Mesothelial cell of epicardium (in vitro differentiated cells): ENCODE results near the gene TPK1. TPM values are rescaled to one million over a fixed set of nuclear protein-coding genes. Genes with fewer than 3 reads are reported as not detected.

Experiments used
- DNase-seq, 2 experiments: peaks; one replicate each; pipeline ENCODE4 v3.0.0; 2021; ENCODE audit warnings: low spot score in 2 of 2; ENCODE audit not compliant: unreplicated experiment in 2 of 2
- H3K27ac Mint-ChIP-seq: 2 replicates; pipeline ENCODE4 v1.8.0; 2021; ENCODE audit warnings: mixed read lengths
- H3K27me3 Mint-ChIP-seq: 2 replicates; pipeline ENCODE4 v1.8.0; 2021; ENCODE audit warnings: low read depth, mixed read lengths
- H3K36me3 Mint-ChIP-seq: 2 replicates; pipeline ENCODE4 v1.8.0; 2021; ENCODE audit warnings: mixed read lengths
- H3K4me1 Mint-ChIP-seq: 2 replicates; pipeline ENCODE4 v1.8.0; 2021; ENCODE audit warnings: mixed read lengths
- H3K4me3 Mint-ChIP-seq: 2 replicates; pipeline ENCODE4 v1.8.0; 2021; ENCODE audit warnings: mild to moderate bottlenecking, moderate library complexity, mixed read lengths
- H3K9me3 Mint-ChIP-seq: 2 replicates; pipeline ENCODE4 v1.8.0; 2021; ENCODE audit warnings: mixed read lengths
- total RNA-seq: library from RNA; stranded (reverse); gene quantifications from 3 replicates; pipeline ENCODE4 v1.2.1, GENCODE V29; 2021
- TF ChIP-seq, protein P1 (sequence below): fragments of 200-600 bp; sonication (generic); IDR thresholded peaks from one replicate; pipeline ENCODE4 v1.5.0; 2021; ENCODE audit warnings: antibody characterized with exemption; ENCODE audit not compliant: unreplicated experiment

Gene TPK1
- total RNA-seq, 1 donor from 2014 or later = 3.3 TPM

DNA sequence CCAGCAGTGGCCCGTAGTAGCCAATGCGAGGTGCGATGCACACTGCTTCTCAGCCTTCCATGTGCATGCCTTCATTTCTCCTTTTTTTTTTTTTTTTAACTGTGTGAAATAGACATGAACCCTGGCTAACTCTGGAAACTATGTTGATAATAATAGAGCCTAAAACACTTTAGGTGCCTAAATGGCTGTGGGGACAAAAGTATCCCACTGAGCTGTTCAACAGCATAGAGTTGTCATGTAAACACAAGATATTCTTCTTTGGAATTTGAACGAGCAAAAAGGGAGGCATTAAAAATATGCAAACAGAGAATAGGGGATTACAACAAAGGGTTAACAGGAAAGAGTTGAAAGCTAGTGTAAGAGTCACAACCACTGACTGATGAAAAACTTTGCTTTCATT, 270.3 kb downstream of the TPK1 start:
- H3K36me3 Mint-ChIP-seq = no peaks in the 10 kb centered on the region
- H3K27ac Mint-ChIP-seq = no peak overlapping the region
- H3K4me3 Mint-ChIP-seq = no peak overlapping the region
- no peaks in the 10 kb centered on the region for H3K9me3 Mint-ChIP-seq
- TF ChIP-seq, protein P1, sequence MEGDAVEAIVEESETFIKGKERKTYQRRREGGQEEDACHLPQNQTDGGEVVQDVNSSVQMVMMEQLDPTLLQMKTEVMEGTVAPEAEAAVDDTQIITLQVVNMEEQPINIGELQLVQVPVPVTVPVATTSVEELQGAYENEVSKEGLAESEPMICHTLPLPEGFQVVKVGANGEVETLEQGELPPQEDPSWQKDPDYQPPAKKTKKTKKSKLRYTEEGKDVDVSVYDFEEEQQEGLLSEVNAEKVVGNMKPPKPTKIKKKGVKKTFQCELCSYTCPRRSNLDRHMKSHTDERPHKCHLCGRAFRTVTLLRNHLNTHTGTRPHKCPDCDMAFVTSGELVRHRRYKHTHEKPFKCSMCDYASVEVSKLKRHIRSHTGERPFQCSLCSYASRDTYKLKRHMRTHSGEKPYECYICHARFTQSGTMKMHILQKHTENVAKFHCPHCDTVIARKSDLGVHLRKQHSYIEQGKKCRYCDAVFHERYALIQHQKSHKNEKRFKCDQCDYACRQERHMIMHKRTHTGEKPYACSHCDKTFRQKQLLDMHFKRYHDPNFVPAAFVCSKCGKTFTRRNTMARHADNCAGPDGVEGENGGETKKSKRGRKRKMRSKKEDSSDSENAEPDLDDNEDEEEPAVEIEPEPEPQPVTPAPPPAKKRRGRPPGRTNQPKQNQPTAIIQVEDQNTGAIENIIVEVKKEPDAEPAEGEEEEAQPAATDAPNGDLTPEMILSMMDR = no peak
- DNase-seq = no peak
- H3K27me3 Mint-ChIP-seq = no peaks in the 10 kb centered on the region
- H3K4me1 Mint-ChIP-seq = no peaks in the 10 kb centered on the region

DNA sequence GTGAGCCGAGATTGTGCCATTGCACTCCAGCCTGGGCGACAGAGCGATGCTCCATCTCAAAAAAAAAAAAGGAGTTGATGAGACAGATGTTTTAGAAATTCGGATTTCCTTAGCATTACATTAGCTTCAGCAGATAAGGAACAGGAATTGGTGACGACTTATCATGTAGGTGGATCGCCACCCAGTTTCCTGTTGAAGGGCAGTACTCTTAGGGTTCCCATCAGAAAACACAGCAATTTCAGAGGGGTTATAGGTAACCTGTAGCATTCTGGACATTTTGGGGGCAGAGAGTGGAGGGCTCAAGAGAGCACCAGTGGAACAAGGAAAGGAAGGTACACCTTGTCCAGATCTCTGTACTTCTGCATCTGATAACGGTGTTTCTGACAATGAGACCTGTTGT, 286.0 kb downstream of the TPK1 start:
- H3K36me3 Mint-ChIP-seq = no peaks in the 10 kb centered on the region
- TF ChIP-seq, protein P1 = no peak
- DNase-seq = no peak
- H3K9me3 Mint-ChIP-seq = no peaks in the 10 kb centered on the region
- H3K27ac Mint-ChIP-seq = no peak overlapping the region
- no peak overlapping the region for H3K4me3 Mint-ChIP-seq
- H3K27me3 Mint-ChIP-seq = no peaks in the 10 kb centered on the region
- H3K4me1 Mint-ChIP-seq = peaks cover 11% of the 10 kb centered on the region

DNA sequence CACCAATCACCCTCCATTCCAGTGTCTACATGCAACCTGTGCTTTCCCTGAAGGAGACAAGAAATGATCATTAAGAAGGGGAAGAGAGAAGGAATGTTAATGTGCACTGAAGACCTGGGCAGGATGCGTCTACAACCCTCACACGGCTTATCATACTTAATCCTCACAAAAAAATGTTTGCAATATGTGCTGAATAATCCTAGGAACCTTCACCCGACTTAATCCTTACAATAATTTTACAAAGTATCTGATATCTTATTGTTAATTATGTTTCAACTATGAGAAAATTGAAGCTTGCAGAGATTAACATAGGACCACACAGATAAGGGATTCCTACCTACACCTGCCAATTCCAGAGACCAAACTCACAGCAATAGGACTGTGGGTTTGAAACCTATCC, 287.3 kb downstream of the TPK1 start:
- Mint-ChIP-seq H3K36me3 (no peaks in the 10 kb centered on the region), H3K27ac (no peak overlapping the region), H3K4me1 (peaks cover 11% of the 10 kb centered on the region), H3K27me3 (no peaks in the 10 kb centered on the region), H3K4me3 (no peak overlapping the region), H3K9me3 (no peaks in the 10 kb centered on the region)
- no peak for DNase-seq
- TF ChIP-seq, protein P1 = no peak

DNA sequence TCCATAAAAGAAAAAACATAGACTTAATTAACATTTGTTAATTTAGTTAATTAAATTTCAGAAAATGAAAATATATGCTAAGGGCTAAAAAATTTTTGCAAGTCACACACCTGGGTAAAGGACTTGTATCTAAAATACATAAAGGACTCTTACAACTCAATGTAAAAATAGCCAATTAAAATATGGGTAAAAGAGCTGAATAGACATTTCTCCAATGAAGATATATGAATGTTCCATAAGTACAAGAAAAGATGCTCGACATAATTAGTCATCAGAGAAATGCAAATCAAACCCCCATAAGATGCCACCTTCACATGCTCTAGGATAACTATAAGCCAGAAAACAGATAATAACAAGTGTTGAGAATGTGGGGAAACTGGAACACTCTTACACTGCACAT, 288.0 kb downstream of the TPK1 start:
- no peaks in the 10 kb centered on the region for H3K27me3 Mint-ChIP-seq
- no peak overlapping the region for H3K27ac Mint-ChIP-seq
- TF ChIP-seq, protein P1 = no peak
- DNase-seq = no peak
- H3K36me3 Mint-ChIP-seq = no peaks in the 10 kb centered on the region
- peaks cover 11% of the 10 kb centered on the region for H3K4me1 Mint-ChIP-seq
- no peak overlapping the region for H3K4me3 Mint-ChIP-seq
- H3K9me3 Mint-ChIP-seq = no peaks in the 10 kb centered on the region

DNA sequence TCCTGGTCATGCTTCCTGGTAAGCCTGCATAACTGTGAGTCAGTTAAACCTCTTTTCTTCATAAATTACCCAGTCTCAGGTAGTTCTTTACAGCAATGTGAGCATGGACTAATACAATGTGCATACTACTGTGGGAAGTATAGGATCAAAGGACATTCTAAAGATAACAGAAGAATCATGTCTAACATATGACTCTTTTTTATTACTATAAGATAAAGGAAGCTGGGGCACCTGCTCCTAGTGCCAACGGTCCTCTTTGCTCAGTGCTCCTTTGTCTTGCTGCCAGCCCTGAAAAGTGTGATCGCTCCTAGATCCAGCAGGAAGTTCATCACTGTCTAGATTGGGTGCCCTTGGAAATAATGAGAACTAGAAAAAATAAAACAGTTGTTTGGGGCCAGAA, 289.1 kb downstream of the TPK1 start:
- H3K36me3 Mint-ChIP-seq = no peaks in the 10 kb centered on the region
- no peak overlapping the region for H3K4me3 Mint-ChIP-seq
- TF ChIP-seq, protein P1 = no peak
- no peak for DNase-seq
- no peak overlapping the region for H3K27ac Mint-ChIP-seq
- H3K27me3 Mint-ChIP-seq = no peaks in the 10 kb centered on the region
- no peaks in the 10 kb centered on the region for H3K9me3 Mint-ChIP-seq
- H3K4me1 Mint-ChIP-seq = peaks cover 9% of the 10 kb centered on the region

DNA sequence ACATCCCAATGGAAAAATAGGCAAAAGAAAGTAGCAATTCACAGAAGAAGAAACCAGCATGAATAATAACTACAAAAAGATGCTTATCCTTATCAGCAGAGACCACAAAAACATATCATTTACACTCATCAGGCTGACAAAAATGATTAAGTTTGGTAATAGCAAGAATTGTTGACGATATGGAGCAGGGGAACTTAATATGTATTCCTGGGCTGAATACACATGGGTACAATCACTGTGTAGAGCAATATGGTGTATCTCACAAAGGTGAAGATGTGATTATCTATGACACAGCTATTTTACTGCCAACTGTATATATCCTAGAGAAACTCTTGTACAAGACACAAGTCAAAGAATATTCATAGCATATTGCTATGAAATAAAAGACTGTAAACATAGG, 290.5 kb downstream of the TPK1 start:
- H3K4me1 Mint-ChIP-seq = no peaks in the 10 kb centered on the region
- peaks cover 3% of the 10 kb centered on the region for H3K27me3 Mint-ChIP-seq
- no peaks in the 10 kb centered on the region for H3K9me3 Mint-ChIP-seq
- H3K36me3 Mint-ChIP-seq = no peaks in the 10 kb centered on the region
- DNase-seq = no peak
- H3K4me3 Mint-ChIP-seq = no peak overlapping the region
- H3K27ac Mint-ChIP-seq = no peak overlapping the region
- TF ChIP-seq, protein P1 = no peak
